CD4-positive, alpha-beta T cell (primary cell): ENCODE data around the gene MIA3. TPM values are rescaled to one million over a fixed set of nuclear protein-coding genes. Genes with fewer than 3 reads are reported as not detected.
A peak's percentile ranks its signal among the peaks of the same experiment; 100 is the strongest.

Experiments
- ATAC-seq: fragments of 200-7000 bp; cut with Tn5 transposase; one replicate; pipeline ENCODE4 v1.10.0; 2022; ENCODE audit warnings: mild to moderate bottlenecking; ENCODE audit not compliant: poor library complexity
- CTCF ChIA-PET: fragments of 350-600 bp; sonication (Branson Sonifier 250); formaldehyde crosslinking; loops from one replicate; lab custom pipeline; 2021; ENCODE audit warnings: antibody characterized with exemption, inconsistent platforms; lab: Charles Lee
- POLR2A ChIA-PET: fragments of 350-600 bp; sonication (Branson Sonifier 250); formaldehyde crosslinking; loops from one replicate; lab custom pipeline; 2021; ENCODE audit warnings: antibody characterized with exemption, inconsistent platforms; lab: Charles Lee
- DNase-seq, 14 experiments: peaks; one replicate each; pipeline ENCODE4 v3.0.0-alpha.2; 2013 to 2020; ENCODE audit warnings: mixed read lengths in 2 of 14
- H3K27ac ChIP-seq, 2 donors: one replicate each; pipeline versions ENCODE4 v1.5.1 to v1.7.0; 2013; ENCODE audit warnings: low read length in 2 of 2, low read depth in 1 of 2, mild to moderate bottlenecking in 1 of 2
- H3K27me3 ChIP-seq, 2 experiments: 1 replicate in 1 of 2; 2 replicates in 1 of 2; pipeline versions ENCODE4 v1.6.1 to v1.7.0; 2013; ENCODE audit warnings: low read length in 2 of 2, control low read depth in 1 of 2, mild to moderate bottlenecking in 1 of 2, moderate library complexity in 1 of 2; ENCODE audit not compliant: insufficient read depth in 2 of 2, control insufficient read depth in 1 of 2
- H3K36me3 ChIP-seq: one replicate; pipeline ENCODE4 v1.6.1; 2013; ENCODE audit warnings: low read length, control low read depth; ENCODE audit not compliant: insufficient read depth
- H3K4me1 ChIP-seq: one replicate; pipeline ENCODE4 v1.6.1; 2013; ENCODE audit warnings: low read length, control low read depth; ENCODE audit not compliant: insufficient read depth
- H3K4me3 ChIP-seq: one replicate; pipeline ENCODE4 v1.5.1; 2013; ENCODE audit warnings: mild to moderate bottlenecking, low read length, moderate library complexity
- H3K9me3 ChIP-seq, 2 experiments: 1 replicate in 1 of 2; 2 replicates in 1 of 2; pipeline versions ENCODE4 v1.6.1 to v1.7.0; 2013; ENCODE audit warnings: low read length in 2 of 2, mild to moderate bottlenecking in 2 of 2, control low read depth in 1 of 2, moderate library complexity in 1 of 2; ENCODE audit not compliant: control insufficient read depth in 1 of 2, insufficient read depth in 1 of 2
- H3K27ac Mint-ChIP-seq: one replicate; pipeline ENCODE4 v1.8.0; 2020; ENCODE audit warnings: mixed read lengths
- H3K27me3 Mint-ChIP-seq: one replicate; pipeline ENCODE4 v1.8.0; 2021; ENCODE audit warnings: mixed read lengths
- H3K36me3 Mint-ChIP-seq: one replicate; pipeline ENCODE4 v1.8.0; 2021; ENCODE audit warnings: low read depth, mixed read lengths
- H3K4me1 Mint-ChIP-seq: one replicate; pipeline ENCODE4 v1.8.0; 2021; ENCODE audit warnings: low read depth, mixed read lengths
- H3K4me3 Mint-ChIP-seq: one replicate; pipeline ENCODE4 v1.8.0; 2020; ENCODE audit warnings: mild to moderate bottlenecking, mixed read lengths
- H3K9me3 Mint-ChIP-seq: one replicate; pipeline ENCODE4 v1.8.0; 2020; ENCODE audit warnings: mixed read lengths
- CTCF ChIP-seq: fragments of 200-600 bp; IDR thresholded peaks from one replicate; pipeline ENCODE4 v1.8.0; 2022; ENCODE audit warnings: antibody characterized with exemption, mild to moderate bottlenecking
- intact Hi-C, 2 experiments: fragments of 100-400 bp; cut with DNase I in 1 of 2; cut with micrococcal nuclease in 1 of 2; formaldehyde crosslinking; loops; one replicate each; pipeline versions ENCODE4 v1.15.1 to v1.9.0; 2023 to 2025; cut with DNase I, micrococcal nuclease
- total RNA-seq, 174 experiments: library from RNA in 2 of 174; stranded (reverse) in 2 of 174; gene quantifications; one replicate each; pipeline ENCODE4 v1.2.3 and lab custom pipeline; 2021 to 2026

MIA3 gene
- total RNA-seq, 2 experiments from 2014 or later: 123 to 135 TPM

DNA sequence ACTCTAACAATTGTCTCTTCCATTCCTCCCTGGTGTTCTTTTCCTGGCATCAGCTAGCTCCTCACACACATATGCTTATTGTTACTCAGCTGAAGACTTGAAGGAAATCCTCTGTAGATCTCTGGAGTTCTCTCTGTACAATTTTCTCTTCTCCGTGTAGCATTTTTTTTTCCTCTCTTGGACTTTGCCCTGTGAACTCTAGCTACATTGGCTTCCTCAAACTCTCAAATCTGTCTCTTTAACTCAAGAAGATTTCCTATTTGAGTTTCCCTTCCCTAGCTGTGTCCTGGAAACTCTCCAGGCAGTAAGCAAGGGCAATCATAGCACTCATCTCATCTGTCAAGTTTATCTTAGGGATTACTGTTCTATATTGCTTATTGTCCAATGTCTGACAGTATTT is 4.3 kb upstream of the MIA3 start:
- no peak for ATAC-seq
- POLR2A ChIA-PET: interaction anchor here (1.3 kb wide), 1 partner anchor 24 kb away, joined by 3 read pairs; the partner anchor contains the start of gene TAF1A

DNA sequence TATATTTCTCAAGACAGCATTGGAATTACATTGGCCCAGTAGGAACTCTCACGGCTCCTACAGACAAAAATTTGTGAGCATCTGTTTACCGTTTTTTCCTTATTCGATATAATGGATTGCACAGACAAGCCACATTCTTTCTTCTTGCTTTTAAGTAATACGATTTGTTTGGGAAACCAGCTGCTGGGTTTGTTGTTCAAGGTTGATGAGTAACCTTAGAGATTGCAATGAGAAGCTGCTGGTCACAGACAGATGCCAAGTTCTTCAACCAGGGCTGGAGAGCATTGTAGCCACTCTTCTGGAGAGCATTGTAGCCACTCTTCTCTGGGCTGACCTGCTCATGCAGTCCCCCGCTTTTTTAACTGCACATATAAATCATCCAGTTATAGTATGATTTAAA is 1.4 kb upstream of the MIA3 start:
- intact Hi-C loops: loop anchor here (5.0 to 10.0 kb wide), 3 partner anchors 36 to 872 kb away; partner anchors contain the start of gene DUSP10 (in 1 of the 2)
- ChIA-PET POLR2A (interaction anchor here (0.6 to 2.0 kb wide), 5 partner anchors 27 to 883 kb away, joined by 3 to 11 read pairs (median 6); partner anchors contain the start of genes AIDA, BROX and TAF1A), CTCF (interaction anchor here (1.1 to 1.2 kb wide), 2 partner anchors 18 to 30 kb away, joined by 3 read pairs; no protein-coding TSS in a partner anchor)
- H3K27me3 Mint-ChIP-seq: peaks cover 38% of the 10 kb centered on the region
- no peaks in the 10 kb centered on the region for H3K9me3 Mint-ChIP-seq
- peaks cover 36% of the 10 kb centered on the region for H3K36me3 Mint-ChIP-seq
- H3K4me1 Mint-ChIP-seq: peaks cover 40% of the 10 kb centered on the region
- no peak for TF ChIP-seq CTCF
- peak overlapping the region; percentile 92 for H3K27ac Mint-ChIP-seq
- H3K9me3 ChIP-seq: no peaks in the 10 kb centered on the region
- no peak overlapping the region for H3K27ac ChIP-seq
- peaks cover 0 to 6% of the 10 kb centered on the region in 2 experiments for H3K27me3 ChIP-seq
- peaks cover 5% of the 10 kb centered on the region for H3K36me3 ChIP-seq
- DNase-seq (no peak), ATAC-seq (no peak)
- no peak overlapping the region for H3K4me3 ChIP-seq
- H3K4me3 Mint-ChIP-seq: peak overlapping the region; percentile 94
- H3K4me1 ChIP-seq: peaks cover 18% of the 10 kb centered on the region

More for the DNA sequence above, 4.3 kb upstream of the MIA3 start:
- Histone ChIP-seq H3K9me3 (no peaks in the 10 kb centered on the region), H3K4me1 (peaks cover 8% of the 10 kb centered on the region), H3K27me3 (peaks cover 0 to 6% of the 10 kb centered on the region in 2 experiments), H3K4me3 (no peak overlapping the region), H3K36me3 (no peaks in the 10 kb centered on the region), H3K27ac (no peak overlapping the region)
- intact Hi-C loops: loop anchor here in 1 of 2 experiments (1.0 to 10.0 kb wide), 2 partner anchors 21 to 869 kb away; partner anchors contain the start of gene DUSP10
- no peak for TF ChIP-seq CTCF
- peaks cover 6% of the 10 kb centered on the region for H3K9me3 Mint-ChIP-seq
- H3K27ac Mint-ChIP-seq: no peak overlapping the region
- peaks cover 58% of the 10 kb centered on the region for H3K27me3 Mint-ChIP-seq
- no peak for DNase-seq
- CTCF ChIA-PET: interaction anchor here (1.1 to 1.6 kb wide), 2 partner anchors 18 to 21 kb away, joined by 3 to 5 read pairs; no protein-coding TSS in a partner anchor
- H3K4me3 Mint-ChIP-seq: no peak overlapping the region
- peaks cover 9% of the 10 kb centered on the region for H3K36me3 Mint-ChIP-seq
- H3K4me1 Mint-ChIP-seq: peaks cover 12% of the 10 kb centered on the region

GRCh38 chr1:222617367-222617951 is 438 bp upstream of the MIA3 start:
- peaks cover 18% of the 10 kb centered on the region for H3K4me1 ChIP-seq
- peaks cover 34% of the 10 kb centered on the region for H3K27me3 Mint-ChIP-seq
- H3K9me3 Mint-ChIP-seq: no peaks in the 10 kb centered on the region
- H3K4me1 Mint-ChIP-seq: peaks cover 40% of the 10 kb centered on the region
- peak overlapping the region; percentile 92 for H3K27ac Mint-ChIP-seq
- H3K36me3 ChIP-seq: peaks cover 9% of the 10 kb centered on the region
- TF ChIP-seq CTCF: no peak
- peak overlapping the region; percentile 43 to 80 for H3K27ac ChIP-seq
- H3K4me3 ChIP-seq: peak overlapping the region; percentile 69
- intact Hi-C loops: loop anchor here (1.0 to 10.0 kb wide), 5 partner anchors 27 to 873 kb away; partner anchors contain the start of gene DUSP10 (in 1 of the 2)
- DNase-seq (peak; percentile 85 to 99 (median 90)), ATAC-seq (peak; percentile 90)
- ChIA-PET CTCF (no interaction called here), POLR2A (interaction anchor here (1.4 to 3.1 kb wide), 5 partner anchors 17 to 95 kb away, joined by 3 to 19 read pairs (median 11); partner anchors contain the start of genes AIDA, BROX and TAF1A)
- peaks cover 0 to 6% of the 10 kb centered on the region in 2 experiments for H3K27me3 ChIP-seq
- H3K36me3 Mint-ChIP-seq: peaks cover 43% of the 10 kb centered on the region
- H3K9me3 ChIP-seq: no peaks in the 10 kb centered on the region
- H3K4me3 Mint-ChIP-seq: peak overlapping the region; percentile 94
